ENCODE data around the gene MACROD2.

MACROD2 gene

DNA sequence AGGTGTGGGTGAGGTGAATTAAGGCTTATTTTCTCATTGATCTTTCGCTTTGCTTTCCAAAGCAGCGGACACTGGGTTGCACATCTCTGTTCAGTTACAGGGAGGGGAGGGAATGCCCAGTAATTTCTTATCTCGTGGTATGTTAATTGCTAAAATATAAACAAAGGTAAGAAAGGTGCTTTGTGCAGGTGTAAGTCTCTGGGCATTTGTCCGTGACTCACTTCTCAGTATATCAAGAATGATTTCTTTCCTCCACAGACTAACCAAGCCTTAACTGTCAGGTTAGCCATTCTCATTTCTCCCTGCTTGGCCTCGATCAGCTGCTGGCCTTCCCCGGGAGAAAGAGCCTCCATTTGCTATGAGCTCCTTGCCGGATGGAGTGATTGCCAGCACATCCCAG is 1715.9 kb downstream of the MACROD2 start:
- in situ Hi-C loops (cut with MboI; ENCODE audit: low sequenced_read_pairs): loop anchor here (25.0 kb wide), 1 partner anchor 776 kb away; no protein-coding TSS in a partner anchor

DNA sequence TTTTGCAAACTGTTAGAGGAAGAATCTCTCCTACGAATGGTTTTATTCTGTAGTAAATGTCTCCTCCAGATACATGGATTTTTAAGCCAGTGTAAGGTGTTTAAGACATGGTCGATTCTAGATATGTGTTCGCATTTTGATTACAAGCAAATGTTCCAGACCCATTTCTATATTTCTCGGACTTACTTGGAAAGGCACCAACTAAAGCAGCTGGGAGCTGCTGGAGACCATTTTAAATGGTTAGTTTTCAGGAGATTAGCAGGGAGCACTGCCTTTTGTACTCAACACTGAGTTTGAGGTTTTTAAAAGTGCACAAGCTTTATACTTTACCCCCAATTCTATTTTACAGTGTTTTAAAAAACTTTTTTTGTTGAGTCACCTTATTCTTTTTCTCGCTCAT is 1720.9 kb downstream of the MACROD2 start:
- in situ Hi-C loops (cut with MboI; ENCODE audit: low sequenced_read_pairs): loop anchor here (25.0 kb wide), 1 partner anchor 771 kb away; no protein-coding TSS in a partner anchor

DNA sequence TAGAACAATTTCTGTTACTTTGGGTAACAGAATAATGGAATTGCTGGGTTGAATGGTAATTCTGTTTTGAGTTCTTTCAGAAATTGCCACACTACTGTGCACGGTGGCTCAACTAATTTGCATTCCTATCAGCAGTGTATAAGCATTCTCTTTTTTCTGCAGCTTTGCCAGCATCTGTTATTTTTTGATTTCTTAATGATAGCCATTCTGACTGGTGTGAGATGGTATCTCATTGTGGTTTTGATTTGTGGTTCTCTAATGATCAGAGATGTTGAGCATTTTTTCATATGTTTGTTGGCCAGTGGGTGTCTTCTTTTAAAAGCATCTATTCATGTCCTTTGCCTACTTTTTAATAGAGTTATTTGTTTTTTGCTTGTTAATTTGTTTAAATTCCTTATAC is 1731.1 kb downstream of the MACROD2 start:
- in situ Hi-C loops (cut with MboI; ENCODE audit: low sequenced_read_pairs): no loop called here

DNA sequence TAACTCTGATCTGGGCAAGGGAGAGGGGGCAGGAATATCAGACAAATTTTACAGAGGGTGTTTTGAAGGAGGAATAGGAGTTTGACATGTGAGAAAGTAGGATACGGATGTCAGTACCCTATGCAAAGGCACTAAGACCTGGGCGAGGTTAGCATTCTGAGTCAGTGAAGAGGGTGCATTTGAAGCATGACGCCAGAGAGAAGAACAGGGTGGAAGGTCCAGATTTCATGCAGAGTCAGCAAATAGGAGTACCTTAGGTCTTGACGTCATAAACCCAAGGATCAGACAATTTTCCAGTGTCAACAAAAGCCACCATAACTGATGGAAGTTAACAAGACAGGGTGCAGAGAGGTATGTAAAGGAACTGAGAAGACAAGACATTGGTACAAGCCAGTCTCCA is 1738.7 kb downstream of the MACROD2 start:
- in situ Hi-C loops (cut with MboI; ENCODE audit: low sequenced_read_pairs): no loop called here

DNA sequence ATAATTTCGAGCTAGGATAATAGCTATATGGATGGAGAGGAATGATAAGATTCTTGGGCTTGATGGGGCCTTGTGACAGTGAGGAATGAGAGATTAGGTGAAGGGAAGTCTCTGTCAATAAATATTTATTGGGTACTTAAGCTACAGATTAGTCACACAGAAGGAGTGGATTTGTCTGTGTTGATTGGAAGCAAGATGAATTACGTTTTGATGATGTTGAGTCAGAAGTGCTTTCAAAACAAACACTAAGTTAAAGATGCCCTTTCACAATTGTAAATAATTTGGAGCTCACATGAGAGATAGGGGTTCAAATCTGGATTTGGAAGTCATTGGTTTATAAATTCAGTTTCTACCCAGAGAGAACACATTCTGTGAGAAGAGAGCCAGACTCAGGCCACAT is 1743.7 kb downstream of the MACROD2 start:
- in situ Hi-C loops (cut with MboI; ENCODE audit: low sequenced_read_pairs): no loop called here

DNA sequence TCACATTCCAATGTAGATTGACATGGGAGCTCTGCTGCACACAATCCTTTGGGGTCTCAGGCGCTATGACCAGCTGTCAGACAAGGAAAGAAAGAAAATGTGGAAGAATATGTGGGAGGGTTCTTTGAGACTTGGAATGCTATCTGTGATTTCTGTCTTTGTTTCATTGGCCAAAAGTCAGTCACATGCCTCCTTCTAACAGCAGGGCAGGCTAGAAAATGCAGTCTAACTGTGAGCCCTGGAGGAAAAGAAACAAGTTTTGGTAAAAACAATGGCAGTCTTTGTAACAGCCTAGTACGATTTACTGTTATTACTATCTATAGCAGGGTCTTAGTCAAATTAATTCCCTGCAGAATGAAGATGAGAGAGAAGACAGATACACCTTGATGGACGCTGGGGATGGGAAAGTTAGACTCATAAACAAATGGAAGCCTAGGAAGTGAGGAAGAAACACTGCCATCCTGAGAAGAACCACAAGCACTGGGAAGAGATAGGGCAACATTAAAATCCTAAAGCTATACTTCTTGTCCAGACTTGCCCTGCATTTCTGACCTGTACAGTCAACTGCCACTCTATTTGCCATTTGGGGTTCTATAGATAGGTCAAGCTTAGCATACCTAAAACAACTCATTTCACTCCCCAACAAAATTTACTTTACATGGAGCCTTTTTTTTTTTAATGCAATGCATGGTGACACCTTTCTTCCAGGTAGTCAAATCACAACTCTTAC is 1744.9 kb downstream of the MACROD2 start:
- in situ Hi-C loops (cut with MboI; ENCODE audit: low sequenced_read_pairs): no loop called here

DNA sequence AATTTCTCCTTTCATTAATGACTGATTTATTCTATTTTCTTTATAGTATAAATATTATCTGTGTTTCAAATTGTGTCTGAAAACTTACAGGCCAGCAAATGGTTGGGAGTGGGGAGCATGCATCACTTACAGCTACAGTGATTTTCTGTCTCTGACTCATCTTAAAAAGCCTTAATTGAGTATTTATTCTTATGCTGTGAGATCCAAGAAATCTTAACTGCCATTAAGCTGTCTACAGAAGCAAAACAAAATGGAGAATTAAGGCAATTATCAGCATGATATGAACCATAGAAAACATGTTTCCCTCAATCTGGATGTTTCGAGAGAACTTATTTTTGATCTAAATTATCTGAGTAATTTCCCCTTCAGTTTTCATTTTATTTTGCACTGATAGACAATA is 1746.8 kb downstream of the MACROD2 start:
- in situ Hi-C loops (cut with MboI; ENCODE audit: low sequenced_read_pairs): no loop called here

DNA sequence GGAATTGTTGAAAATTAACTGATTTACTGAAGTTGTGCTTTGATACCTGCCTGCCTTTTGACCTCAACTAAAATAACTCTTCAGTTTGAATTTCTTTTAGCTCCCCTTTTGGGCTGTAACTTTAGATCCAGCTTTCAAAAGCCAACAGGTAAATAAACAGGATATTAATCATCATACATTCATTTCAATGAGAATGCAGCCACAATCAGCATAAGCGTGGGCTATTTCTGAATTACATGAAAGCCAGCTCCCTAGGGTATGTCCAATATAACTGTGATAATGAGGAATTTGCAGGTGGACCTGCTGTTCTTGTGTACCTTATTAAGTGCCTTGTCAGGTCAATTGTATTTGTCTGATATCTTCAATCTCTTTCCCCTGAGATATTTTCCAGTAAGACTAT is 1747.3 kb downstream of the MACROD2 start:
- in situ Hi-C loops (cut with MboI; ENCODE audit: low sequenced_read_pairs): no loop called here

DNA sequence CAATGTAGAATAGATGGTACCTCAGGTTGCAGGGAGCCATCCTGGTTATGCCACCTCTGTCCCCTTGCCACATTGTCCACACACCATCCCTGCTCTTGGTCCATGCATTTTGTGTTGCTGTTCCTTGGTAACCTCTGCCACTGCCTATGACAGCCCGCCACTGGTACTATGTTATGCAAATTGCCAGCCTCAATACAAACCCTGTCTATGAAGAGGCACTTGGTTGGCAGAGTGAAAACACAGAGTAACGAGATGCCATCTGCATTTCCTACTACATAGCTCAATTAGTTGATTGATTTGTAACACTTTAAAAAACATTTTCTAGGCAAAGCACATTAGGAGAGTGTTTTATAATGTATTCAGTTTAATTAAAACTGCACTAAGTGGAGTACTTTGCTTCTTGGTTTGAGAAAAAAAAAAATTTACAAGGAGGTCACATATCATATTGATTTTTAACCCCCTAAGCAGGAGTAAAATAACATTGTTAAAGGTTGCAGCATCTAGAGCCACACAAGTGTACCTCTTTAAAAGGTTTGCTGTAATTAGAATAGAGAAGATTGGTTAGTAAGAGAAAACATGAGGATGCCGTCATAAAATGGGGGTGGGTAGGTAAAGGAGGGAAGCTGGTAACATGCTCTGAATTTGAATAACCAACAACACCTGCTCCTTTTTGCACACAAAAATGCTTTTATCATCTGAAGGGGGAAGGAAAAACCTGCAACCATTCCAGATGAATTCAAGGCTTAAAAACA is 1760.9 kb downstream of the MACROD2 start:
- in situ Hi-C loops (cut with MboI; ENCODE audit: low sequenced_read_pairs): no loop called here

DNA sequence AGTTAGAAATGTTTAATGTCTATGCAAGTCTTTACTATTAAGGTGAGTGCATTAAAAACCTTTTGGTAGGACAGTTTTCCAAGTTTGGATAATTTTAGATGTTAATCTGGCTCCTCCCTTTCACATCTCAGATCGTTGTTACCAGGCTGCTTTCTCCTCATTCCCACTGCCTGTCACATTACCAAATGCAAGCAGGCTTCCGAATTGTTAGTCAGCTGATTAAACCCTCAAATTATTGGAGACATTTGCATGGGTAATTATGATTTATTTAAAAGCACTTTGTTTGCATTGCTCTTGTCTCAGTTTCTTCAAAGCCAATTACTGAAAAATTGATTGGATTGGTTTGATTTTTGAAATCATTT is 1761.4 kb downstream of the MACROD2 start:
- in situ Hi-C loops (cut with MboI; ENCODE audit: low sequenced_read_pairs): no loop called here

DNA sequence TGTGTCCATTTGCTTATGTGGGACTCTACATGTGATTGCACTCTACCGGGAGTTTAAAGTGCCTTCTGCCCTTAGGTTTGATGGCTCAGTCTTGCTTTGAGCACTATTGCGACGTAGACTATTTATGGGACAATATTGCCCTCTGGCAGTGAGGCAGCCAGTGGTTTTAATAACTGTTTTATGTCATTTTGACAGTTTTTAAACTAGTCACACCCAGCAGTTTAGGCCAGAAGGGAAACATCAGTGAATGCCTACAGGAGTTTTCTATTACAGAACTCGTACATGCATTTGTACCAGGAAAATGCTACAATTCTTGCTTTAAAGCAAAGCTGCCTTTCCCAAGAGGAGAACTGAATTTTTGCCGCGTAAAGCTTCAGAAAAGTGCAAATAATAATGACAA is 1764.3 kb downstream of the MACROD2 start:
- in situ Hi-C loops (cut with MboI; ENCODE audit: low sequenced_read_pairs): no loop called here

DNA sequence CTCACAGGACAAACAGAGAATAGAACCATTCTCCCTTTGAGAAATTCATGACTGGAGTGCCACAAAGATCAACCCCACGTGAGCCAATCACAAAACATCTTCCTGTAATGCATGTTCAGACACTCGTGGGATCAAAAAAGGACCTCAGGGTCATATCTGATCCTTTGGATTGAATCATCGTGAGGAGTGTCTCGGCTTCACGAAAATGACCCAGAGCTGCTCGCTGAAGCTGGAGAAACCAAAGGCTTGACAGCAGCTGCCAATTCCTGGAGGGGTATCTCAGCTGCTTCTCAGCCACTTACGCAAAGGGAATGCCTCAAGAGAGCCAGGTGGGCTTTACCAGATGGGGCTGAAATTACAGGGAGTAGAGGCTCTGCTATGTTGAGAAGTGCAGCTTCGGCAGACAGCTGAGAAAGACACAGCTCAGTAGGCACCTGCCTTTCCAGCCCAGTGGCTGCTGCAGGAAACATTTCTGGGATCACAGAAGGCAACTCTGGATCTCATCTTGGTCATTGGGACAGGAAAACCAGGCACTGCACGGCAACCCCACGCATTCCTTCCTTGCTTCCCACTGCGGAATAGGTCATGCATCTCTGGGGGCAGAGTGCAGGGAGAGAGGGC is 1764.8 kb downstream of the MACROD2 start:
- in situ Hi-C loops (cut with MboI; ENCODE audit: low sequenced_read_pairs): no loop called here

DNA sequence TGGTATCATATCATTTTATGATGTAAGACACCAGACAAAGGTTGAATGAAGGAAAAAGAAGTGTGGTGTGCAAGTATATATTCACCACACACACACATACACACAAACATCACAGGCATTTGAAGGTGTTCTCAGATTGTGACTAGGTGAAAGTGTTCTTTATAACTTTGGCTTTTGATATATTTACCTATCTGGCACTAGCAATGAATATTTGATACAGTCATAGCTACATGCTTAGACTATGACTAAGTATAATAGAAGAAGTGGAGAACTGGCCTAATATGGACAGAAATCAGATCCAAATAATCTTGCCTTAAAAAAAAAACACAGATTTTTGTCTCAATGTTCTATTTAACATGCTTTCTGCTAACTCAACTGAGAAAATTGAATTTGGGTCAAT is 1768.0 kb downstream of the MACROD2 start:
- in situ Hi-C loops (cut with MboI; ENCODE audit: low sequenced_read_pairs): no loop called here

DNA sequence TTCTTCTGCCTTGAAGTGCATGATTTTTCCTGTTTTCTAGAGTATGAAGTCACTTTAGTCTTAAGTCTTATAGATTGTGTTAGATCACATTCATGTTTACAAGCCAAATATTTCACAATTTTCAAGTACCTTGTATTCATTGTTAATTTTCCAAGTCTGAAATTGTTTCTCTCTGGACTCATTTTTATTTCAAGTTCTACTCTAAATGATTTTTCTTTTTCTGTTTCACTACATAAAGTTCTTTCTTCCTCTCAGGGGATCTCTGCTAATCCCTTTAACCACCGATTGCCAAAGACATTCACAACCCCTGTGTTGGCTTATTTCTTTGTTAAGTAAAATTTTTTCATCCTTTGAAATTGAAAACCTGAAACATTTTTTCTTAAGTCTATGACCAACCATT is 1772.3 kb downstream of the MACROD2 start:
- in situ Hi-C loops (cut with MboI; ENCODE audit: low sequenced_read_pairs): no loop called here

DNA sequence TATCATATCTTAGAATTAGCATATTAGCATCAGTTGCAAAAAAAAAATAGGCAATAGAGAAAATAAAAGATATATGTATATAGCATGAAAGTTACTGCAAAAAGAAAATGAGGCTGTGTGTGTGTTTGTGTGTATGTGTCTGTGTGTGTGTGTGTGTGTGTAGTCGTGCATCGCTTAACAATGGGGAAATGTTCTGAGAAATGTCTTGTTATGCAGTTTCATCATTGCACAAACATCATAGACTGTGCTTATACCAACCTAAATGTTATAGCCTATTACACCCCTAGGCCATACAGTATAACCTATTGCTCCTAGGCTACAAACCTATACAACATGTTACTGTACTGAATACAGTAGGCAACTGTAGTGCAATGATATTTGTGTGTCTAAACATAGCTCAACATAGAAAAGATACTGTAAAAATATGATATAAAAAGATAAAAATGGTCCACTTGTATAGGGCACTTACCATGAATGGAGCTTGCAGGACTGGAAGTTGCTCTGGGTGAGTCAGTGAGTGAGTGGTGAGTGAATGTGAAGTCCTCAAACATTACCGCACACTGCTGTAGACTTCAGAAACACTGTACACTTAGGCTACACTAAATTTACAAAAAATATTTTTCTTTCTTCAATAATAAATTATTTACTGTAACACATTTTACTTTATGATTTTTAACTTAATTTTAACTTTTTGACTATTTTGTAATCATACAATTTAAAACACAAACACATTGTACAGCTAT is 1772.9 kb downstream of the MACROD2 start:
- in situ Hi-C loops (cut with MboI; ENCODE audit: low sequenced_read_pairs): no loop called here

DNA sequence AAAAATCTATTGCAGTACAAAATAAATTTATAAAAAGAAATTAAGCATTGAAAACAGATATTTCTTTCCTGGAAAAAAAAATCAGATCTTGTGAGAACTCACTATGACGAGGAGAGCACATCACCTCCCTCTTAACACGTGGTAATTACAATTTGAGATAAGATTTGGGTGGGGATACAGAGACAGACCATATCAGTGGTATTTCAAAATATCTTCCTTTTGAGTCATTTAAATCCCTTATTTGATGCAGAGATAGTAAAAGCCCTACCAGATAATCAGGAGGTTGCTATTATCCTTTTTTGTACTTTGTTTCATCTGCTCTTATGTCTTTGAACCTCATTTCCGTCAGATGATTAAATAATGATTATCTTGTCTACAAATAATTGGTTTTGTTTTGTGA is 1777.5 kb downstream of the MACROD2 start:
- in situ Hi-C loops (cut with MboI; ENCODE audit: low sequenced_read_pairs): no loop called here

DNA sequence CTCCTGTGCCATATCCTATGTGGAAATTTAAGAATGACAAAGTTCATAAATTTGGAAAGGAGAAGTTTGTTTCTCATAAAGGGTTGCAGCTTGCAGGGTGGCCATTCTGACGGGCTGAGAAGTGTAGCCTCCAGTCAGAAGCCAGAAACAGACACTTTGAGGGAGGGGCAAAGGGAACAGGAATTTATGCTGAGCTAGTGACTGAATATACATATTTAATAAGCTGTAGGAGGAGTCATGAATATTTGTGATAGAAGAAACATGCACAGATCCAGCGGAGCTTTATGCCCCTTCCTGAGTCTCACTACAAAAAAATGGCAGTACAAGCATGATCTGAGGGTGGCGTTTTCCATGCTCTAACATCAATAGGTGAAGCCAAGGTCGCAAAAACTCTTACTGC is 1779.6 kb downstream of the MACROD2 start:
- in situ Hi-C loops (cut with MboI; ENCODE audit: low sequenced_read_pairs): no loop called here

DNA sequence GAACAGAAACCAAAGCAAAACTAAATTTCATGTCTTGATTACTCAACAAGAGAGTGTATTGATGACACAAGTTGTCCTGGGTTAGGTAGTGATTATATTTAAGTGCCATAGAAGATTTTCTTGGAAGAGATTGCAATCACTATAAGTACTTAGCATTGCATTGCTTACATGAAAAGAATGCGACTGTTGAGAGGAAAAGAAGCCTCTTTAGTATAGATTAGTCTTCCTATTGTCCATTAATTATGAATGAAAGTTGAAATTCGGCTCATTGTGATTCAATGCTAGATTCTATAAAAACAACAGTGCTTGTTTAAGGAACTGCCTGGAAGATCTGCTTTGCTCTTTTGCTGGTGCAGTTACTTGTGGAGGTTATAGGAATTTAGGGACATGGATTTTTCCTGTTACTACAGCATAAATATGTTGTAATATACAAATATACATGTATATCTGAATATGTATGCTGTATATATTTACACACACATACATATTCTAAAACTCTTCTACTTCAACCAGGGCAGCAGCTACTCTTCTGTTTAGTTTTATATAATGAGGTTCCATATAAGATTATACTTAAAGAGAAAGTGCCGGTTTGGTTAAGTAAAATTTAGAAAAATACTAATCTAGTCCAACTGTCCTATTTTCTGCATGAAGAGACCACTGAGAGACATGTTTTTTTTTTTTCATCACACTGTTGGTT is 1781.6 kb downstream of the MACROD2 start:
- in situ Hi-C loops (cut with MboI; ENCODE audit: low sequenced_read_pairs): no loop called here

DNA sequence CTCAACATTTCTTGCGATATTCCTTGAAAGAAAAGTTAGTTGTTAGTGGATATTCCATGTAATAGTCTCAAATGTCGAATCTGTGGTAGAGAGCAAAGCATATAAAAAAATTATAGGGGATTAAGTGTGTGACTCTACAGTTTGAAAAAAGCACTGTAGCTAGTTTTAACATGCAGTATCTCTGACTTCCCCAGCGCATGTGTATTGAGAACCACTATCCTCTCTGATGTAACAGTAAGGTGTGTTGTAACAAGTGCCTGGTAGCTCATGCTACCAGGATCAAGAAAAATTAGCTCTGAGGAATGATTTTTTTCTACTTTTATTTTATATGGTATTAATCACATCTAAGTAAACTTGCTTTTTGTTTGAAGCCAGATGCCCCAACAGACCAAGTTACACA is 1788.7 kb downstream of the MACROD2 start:
- in situ Hi-C loops (cut with MboI; ENCODE audit: low sequenced_read_pairs): no loop called here

DNA sequence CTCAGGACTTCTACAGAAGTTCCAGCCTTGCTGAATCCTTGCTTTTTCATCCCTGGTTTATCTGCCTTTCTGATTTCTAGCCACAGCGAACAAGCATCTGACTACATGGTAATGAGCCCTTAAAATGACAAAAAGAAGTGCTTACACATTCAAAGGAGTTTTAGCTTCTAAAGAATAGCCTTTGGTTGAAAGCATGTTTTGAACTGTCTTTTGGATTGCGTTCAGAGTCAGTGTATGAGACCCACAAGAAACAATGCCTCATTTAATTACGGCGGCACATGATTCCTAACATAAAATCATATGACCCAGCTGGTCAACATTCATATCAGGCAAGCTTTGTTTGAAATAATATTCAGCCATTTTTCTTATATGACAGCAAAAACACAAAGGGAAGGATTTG is 1793.8 kb downstream of the MACROD2 start:
- in situ Hi-C loops (cut with MboI; ENCODE audit: low sequenced_read_pairs): no loop called here

DNA sequence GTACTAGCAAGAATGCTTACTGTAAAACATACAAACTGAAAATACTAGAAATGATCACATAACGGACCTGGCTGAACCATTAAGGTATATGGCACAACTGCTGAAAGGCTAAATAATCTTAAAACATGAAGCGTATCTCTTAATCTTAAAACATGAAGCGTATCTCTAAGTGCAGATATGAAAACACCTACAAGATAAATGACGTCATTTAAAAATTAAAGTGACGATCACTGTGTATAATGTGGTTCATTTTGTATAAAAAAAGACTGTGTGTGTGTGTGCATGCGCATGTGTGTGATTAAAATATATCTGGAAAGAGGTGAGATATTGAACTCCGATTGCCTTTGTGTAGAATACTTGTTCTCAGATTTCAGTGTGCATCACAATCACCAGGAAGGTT is 1797.5 kb downstream of the MACROD2 start:
- in situ Hi-C loops (cut with MboI; ENCODE audit: low sequenced_read_pairs): no loop called here

All from HL-60/S4 (cell line).